Measurements from ENCODE around the gene SNX32.

DNA sequence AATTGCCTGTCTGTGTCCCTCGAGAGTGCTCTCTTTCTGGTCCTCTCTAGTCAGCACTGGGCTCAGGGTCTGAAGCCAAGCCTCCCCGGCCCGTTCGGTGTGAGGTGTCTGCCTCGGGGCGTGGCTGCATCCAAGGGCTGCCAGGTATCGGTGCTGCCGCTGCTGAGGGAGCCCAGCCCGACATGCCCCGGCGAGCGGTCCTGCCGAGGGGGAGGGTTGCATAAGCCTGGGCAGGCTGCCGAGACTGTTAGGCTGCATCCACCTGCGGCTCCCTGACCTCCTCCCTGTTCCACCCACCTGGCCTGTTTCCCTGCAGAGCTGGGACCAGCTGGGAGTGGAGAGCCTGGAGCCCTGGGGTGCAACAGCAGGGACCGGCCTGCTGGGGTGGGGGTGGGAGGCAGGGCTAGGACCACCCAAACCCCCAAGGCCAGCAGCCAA lies 40.6 kb upstream of the SNX32 start:
- TF ChIP-seq, protein P1, sequence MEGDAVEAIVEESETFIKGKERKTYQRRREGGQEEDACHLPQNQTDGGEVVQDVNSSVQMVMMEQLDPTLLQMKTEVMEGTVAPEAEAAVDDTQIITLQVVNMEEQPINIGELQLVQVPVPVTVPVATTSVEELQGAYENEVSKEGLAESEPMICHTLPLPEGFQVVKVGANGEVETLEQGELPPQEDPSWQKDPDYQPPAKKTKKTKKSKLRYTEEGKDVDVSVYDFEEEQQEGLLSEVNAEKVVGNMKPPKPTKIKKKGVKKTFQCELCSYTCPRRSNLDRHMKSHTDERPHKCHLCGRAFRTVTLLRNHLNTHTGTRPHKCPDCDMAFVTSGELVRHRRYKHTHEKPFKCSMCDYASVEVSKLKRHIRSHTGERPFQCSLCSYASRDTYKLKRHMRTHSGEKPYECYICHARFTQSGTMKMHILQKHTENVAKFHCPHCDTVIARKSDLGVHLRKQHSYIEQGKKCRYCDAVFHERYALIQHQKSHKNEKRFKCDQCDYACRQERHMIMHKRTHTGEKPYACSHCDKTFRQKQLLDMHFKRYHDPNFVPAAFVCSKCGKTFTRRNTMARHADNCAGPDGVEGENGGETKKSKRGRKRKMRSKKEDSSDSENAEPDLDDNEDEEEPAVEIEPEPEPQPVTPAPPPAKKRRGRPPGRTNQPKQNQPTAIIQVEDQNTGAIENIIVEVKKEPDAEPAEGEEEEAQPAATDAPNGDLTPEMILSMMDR (IDR thresholded peaks at IDR 0.05), result no peak
- no peak for TF ChIP-seq POLR2A (IDR thresholded peaks at IDR 0.05; ENCODE audit: low read depth)
- TF ChIP-seq EP300 (IDR thresholded peaks at IDR 0.05), result no peak
- no peak for TF ChIP-seq POLR2AphosphoS5 (IDR thresholded peaks at IDR 0.05)
